ENCODE results near the gene ETV5. TPM values are rescaled to one million over a fixed set of nuclear protein-coding genes. Genes with fewer than 3 reads are reported as not detected.
A peak's percentile ranks its signal among the peaks of the same experiment; 100 is the strongest.

ETV5 gene
- total and polyA plus RNA-seq, 10 of the 15 experiments (the other 5 are each of a cell fraction or from before 2014, with no cell fraction given): 5.0 to 18.4 (median 7.4) TPM

DNA sequence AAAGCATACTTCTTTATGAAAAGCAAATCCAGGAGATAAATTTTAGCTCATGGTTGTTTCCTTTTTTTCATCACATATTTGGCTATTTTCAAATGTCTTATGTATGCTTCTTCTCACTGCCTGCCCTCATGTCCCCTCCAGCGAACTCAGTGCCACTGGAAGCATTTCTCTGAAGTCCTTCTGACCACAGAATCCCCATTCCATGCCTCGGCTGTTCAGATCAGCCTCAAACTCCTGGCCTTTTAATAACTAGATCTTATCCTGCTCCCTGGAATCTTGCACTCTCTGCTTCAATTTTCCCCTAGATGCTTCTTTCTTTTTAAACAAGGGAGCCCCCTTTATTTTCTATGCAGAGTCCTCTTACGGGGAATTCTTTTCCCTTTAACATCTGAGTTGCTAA lies 10.1 kb downstream of the ETV5 start (continued):
- TF ChIP-seq EZH2 (IDR thresholded peaks at IDR 0.05; ENCODE audit: borderline replicate concordance, control insufficient read depth, low read depth, low read length): no peak
- no peak for TF ChIP-seq NFIC (IDR thresholded peaks at IDR 0.05; ENCODE audit: low read depth, low read length)
- TF ChIP-seq POLR2A (IDR thresholded peaks at IDR 0.05; ENCODE audit: low read depth, low read length): no peak
- TF ChIP-seq STAT1 (conservative IDR thresholded peaks at IDR 0.05): no peak
- no peak for TF ChIP-seq PAX5 (IDR thresholded peaks at IDR 0.05; ENCODE audit: borderline replicate concordance, low read depth, low read length)

DNA sequence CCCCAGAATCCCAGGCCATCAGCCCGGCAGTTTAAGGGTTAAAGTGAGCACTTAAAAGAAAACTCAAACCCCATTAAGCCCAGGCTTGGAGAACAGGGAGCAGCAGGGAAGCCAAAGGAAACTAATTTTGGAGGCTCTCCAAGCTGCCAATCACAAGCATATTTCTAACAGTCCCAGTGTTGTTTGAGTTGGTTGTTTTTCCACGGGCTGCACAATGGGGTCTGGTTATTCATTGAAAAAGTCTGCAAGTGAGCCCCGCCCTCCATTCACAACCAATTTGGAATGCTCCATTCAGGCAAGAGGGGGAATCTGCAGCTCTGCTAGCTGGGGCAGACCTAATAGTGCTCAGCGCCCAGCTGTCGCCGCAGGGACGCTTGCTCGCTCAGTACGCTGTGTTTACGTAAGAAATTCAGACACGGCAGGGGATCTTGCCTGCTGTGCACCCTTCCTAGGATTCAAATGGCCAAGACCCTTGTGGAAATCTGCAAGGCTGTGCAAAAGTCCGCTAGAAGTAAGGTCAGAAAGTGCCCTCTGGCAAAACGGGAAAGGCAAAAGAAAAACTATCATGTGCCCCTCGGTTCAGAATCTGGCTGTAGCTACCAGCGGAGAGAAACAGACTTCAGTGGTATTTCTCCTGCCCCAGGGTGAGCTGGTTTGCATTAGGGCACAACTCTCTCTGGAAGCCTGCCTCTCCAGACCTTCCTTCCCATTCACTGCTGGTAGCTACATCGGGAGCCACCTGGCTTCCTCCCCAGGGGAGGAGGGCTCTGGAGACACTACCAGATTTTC lies 11.0 kb downstream of the ETV5 start:
- Histone ChIP-seq H3K36me3 (ENCODE audit: control insufficient read depth in 2 of 2, insufficient read depth in 2 of 2, low read length in 1 of 2) (no peaks in the 10 kb centered on the region), H3K4me3 (no peak overlapping the region), H3K9me3 (replicated peaks; ENCODE audit: control insufficient read depth, insufficient read depth, low read length) (no peaks in the 10 kb centered on the region), H4K20me1 (ENCODE audit: control insufficient read depth, insufficient read depth) (no peaks in the 10 kb centered on the region; the same call in none of the 2 replicates), H3K4me2 (ENCODE audit: control insufficient read depth, insufficient read depth) (peak overlapping the region; percentile 7; the same call in 1 of the 2 replicates), H3K4me1 (ENCODE audit: control insufficient read depth, insufficient read depth, low read length) (no peaks in the 10 kb centered on the region; the same call in 1 of the 2 replicates), H3K27me3 (replicated peaks in 1 of 2; ENCODE audit: control insufficient read depth in 2 of 2, insufficient read depth in 2 of 2, low read length in 1 of 2) (peaks cover 2 to 4% of the 10 kb centered on the region in 2 experiments; a peak in 3 of 4 replicates), H2AFZ (ENCODE audit: control insufficient read depth, low read depth, low read length) (no peak overlapping the region), H3K79me2 (ENCODE audit: control insufficient read depth, insufficient read depth, low read length) (no peaks in the 10 kb centered on the region), H3K9ac (ENCODE audit: control insufficient read depth, insufficient read depth, low read length) (no peak overlapping the region), H3K27ac (ENCODE audit: control insufficient read depth, insufficient read depth) (no peak overlapping the region)
- 65% methylated on average over 16 of the region's 16 CpGs for WGBS (ENCODE audit: insufficient coverage, insufficient replicate concordance, low lambda C conversion rate, missing lambda C conversion rate)
- FAIRE-seq (no peak), ATAC-seq (peak; percentile 49), DNase-seq (ENCODE audit: low read depth, low spot score) (no peak)
- in situ Hi-C loops (cut with MboI): no loop called here
- TF ChIP-seq CREB1 (IDR thresholded peaks at IDR 0.05; ENCODE audit: low read depth) (no peak), SP1 (IDR thresholded peaks at IDR 0.05; ENCODE audit: low read depth, low read length) (no peak), NR2C2 (IDR thresholded peaks at IDR 0.05; ENCODE audit: borderline replicate concordance, control insufficient read depth, insufficient read length, low read depth) (no peak), MYC (IDR thresholded peaks at IDR 0.05; ENCODE audit: insufficient read depth, insufficient read length, insufficient replicate concordance, low read length, severe bottlenecking) (no peak), ASH2L (IDR thresholded peaks at IDR 0.05; ENCODE audit: borderline replicate concordance, low read depth) (no peak)
- TF ChIP-seq, protein P1, sequence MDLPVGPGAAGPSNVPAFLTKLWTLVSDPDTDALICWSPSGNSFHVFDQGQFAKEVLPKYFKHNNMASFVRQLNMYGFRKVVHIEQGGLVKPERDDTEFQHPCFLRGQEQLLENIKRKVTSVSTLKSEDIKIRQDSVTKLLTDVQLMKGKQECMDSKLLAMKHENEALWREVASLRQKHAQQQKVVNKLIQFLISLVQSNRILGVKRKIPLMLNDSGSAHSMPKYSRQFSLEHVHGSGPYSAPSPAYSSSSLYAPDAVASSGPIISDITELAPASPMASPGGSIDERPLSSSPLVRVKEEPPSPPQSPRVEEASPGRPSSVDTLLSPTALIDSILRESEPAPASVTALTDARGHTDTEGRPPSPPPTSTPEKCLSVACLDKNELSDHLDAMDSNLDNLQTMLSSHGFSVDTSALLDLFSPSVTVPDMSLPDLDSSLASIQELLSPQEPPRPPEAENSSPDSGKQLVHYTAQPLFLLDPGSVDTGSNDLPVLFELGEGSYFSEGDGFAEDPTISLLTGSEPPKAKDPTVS (IDR thresholded peaks at IDR 0.05; ENCODE audit: low read depth, low read length): no peak
- intact Hi-C loops (cut with micrococcal nuclease; ENCODE audit: unreplicated experiment): no loop called here
- SMC1A ChIA-PET (ENCODE audit: uncharacterized antibody, unreplicated experiment): interaction anchor here (0.6 to 2.8 kb wide), 7 partner anchors 10 to 436 kb away, joined by 3 to 6 read pairs (median 3); no protein-coding TSS in a partner anchor
- POLR2A ChIA-PET: interaction anchor here (0.6 to 1.8 kb wide), 2 partner anchors 11 to 34 kb away, joined by 3 to 4 read pairs; no protein-coding TSS in a partner anchor
- BruUV-seq (replicated peaks): no TSS peak
- CTCF ChIA-PET: interaction anchor here (0.6 to 1.7 kb wide), 3 partner anchors 14 to 145 kb away, joined by 3 to 4 read pairs (median 4); no protein-coding TSS in a partner anchor
- RAD21 ChIA-PET (ENCODE audit: unreplicated experiment): interaction anchor here (0.6 to 1.0 kb wide), 3 partner anchors 10 to 442 kb away, joined by 3 to 5 read pairs (median 4); no protein-coding TSS in a partner anchor

Data from GM12878 (cell line).